Body of pancreas (tissue), 4 donors: ENCODE results near the gene IFNA2.
"Not testable (repeated sequence)": the region's sequence is repeated elsewhere in the genome, so short reads cannot be mapped to it uniquely, and the experiment has no call there.

Experiments used
- POLR2A ChIP-seq, 3 donors: fragments of 450-650 bp; IDR thresholded peaks; one replicate each; pipeline ENCODE4 v1.6.1; 2016; ENCODE audit warnings: antibody characterized with exemption in 3 of 3, mild to moderate bottlenecking in 2 of 3
- TF ChIP-seq, protein P1 (sequence below), 7 experiments: fragments of 450-650 bp in 4 of 7; fragments of 200-600 bp in 3 of 7; sonication (generic) in 3 of 7; IDR thresholded peaks; one replicate each; pipeline ENCODE4 v1.5.1; 2016 to 2019; ENCODE audit warnings: antibody characterized with exemption in 7 of 7

- not testable (repeated sequence) for TF ChIP-seq POLR2A (IDR thresholded peaks at IDR 0.05)
- TF ChIP-seq, protein P1, sequence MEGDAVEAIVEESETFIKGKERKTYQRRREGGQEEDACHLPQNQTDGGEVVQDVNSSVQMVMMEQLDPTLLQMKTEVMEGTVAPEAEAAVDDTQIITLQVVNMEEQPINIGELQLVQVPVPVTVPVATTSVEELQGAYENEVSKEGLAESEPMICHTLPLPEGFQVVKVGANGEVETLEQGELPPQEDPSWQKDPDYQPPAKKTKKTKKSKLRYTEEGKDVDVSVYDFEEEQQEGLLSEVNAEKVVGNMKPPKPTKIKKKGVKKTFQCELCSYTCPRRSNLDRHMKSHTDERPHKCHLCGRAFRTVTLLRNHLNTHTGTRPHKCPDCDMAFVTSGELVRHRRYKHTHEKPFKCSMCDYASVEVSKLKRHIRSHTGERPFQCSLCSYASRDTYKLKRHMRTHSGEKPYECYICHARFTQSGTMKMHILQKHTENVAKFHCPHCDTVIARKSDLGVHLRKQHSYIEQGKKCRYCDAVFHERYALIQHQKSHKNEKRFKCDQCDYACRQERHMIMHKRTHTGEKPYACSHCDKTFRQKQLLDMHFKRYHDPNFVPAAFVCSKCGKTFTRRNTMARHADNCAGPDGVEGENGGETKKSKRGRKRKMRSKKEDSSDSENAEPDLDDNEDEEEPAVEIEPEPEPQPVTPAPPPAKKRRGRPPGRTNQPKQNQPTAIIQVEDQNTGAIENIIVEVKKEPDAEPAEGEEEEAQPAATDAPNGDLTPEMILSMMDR (IDR thresholded peaks at IDR 0.05), result not testable (repeated sequence)
These were observed 13.7 kb downstream of the IFNA2 start for GRCh38 chr9:21371467-21371866.
